ENCODE data around the gene XCL2.

DNA sequence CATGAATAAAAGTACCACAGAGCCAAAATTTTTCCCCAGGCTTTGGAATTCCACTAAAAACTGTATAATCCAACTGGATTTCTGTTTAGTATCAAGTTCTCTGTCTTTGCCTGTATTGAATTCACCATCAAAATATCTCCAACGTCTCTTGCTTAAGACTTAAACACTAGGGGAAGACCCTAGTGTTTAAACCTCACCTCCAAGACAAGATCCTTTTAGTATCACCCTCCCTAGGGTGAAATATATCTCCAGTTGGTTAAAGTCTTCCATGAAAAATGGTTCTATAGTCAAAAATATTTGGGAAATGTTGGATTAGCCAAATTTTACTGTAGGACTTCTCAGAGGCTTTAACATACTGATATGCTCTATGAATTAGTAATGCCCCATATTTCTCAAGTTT, 24.5 kb upstream of the XCL2 start:
- TF ChIP-seq CTCF (conservative IDR thresholded peaks at IDR 0.05; ENCODE audit: low read length), result no peak
- no peak for TF ChIP-seq EZH2phosphoT487 (IDR thresholded peaks at IDR 0.05; ENCODE audit: borderline replicate concordance, low read depth, low read length)

Data from OCI-LY7 (cell line).